ENCODE data around the gene GPR108.
"Not testable (repeated sequence)": the region's sequence is repeated elsewhere in the genome, so short reads cannot be mapped to it uniquely, and the experiment has no call there.

Gene GPR108

DNA sequence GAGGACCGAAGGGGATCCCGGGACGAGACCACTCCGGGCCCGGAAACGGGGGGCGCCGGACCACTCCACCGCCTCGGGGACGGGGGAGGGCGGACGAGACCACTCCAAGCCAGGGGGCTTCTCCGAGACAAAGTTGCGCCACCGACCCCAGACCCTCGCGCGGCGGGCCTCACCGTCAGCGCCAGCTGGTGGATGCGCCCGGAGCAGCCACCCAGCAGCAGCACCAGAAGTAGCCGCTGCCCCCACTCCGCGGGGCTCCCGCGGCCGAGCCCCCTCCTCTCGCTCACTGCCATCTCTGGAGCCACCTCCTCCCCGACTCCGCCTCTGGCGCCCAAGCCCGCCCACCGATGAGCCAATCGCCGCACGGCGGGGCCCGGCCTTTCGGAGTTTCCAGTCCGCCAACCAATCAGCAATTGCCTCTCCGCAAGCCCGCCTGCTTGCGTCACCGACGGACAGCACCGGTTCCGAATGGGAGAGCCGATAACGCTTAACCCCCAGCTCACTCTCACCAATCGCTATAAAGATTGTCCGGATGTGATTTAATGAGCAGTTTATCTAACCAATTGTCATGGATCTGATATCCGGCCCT is at the start of gene GPR108:
Gene GPR108 (minus strand): TSS at position 297 of the 589 bp plus-strand sequence. CDS start 4 bp downstream, at position 293.
- ChIA-PET POLR2A (interaction anchor here (0.7 to 2.0 kb wide), 7 partner anchors 9 to 221 kb away, joined by 3 to 8 read pairs (median 4); no protein-coding TSS in a partner anchor), CTCF (interaction anchor here (0.6 to 0.7 kb wide), 3 partner anchors 36 to 1464 kb away, joined by 3 read pairs; no protein-coding TSS in a partner anchor)
- DNase-seq (ENCODE audit: extremely low spot score) = peak; percentile 94
- TF ChIP-seq FOXK2 (IDR thresholded peaks at IDR 0.05) = no peak
- no peak for TF ChIP-seq FOXA1 (IDR thresholded peaks at IDR 0.05)
- peak; percentile 92 for TF ChIP-seq BHLHE40 (IDR thresholded peaks at IDR 0.05; ENCODE audit: borderline replicate concordance)
- TF ChIP-seq ARNT (IDR thresholded peaks at IDR 0.05) = no peak
- TF ChIP-seq FOXM1 (IDR thresholded peaks at IDR 0.05; ENCODE audit: borderline replicate concordance) = peak; percentile 93
- no peak for TF ChIP-seq HDGF (IDR thresholded peaks at IDR 0.05; ENCODE audit: borderline replicate concordance)
- TF ChIP-seq SP1 (IDR thresholded peaks at IDR 0.05) = no peak; the same call in none of the 2 replicates
- no peak for TF ChIP-seq TARDBP (IDR thresholded peaks at IDR 0.05)
- TF ChIP-seq LEF1 (IDR thresholded peaks at IDR 0.05; ENCODE audit: borderline replicate concordance) = peak; percentile 40; the same call in 1 of the 2 replicates
- no peak for TF ChIP-seq ELF4 (IDR thresholded peaks at IDR 0.05)
- no peak for TF ChIP-seq L3MBTL2 (conservative IDR thresholded peaks at IDR 0.05)
- TF ChIP-seq ZNF384 (IDR thresholded peaks at IDR 0.05) = no peak
- no peak for TF ChIP-seq SUZ12 (IDR thresholded peaks at IDR 0.05)
- no peak for TF ChIP-seq CTBP1 (IDR thresholded peaks at IDR 0.05; ENCODE audit: borderline replicate concordance)
- TF ChIP-seq PKNOX1 (IDR thresholded peaks at IDR 0.05) = peak; percentile 100
- TF ChIP-seq NFRKB (IDR thresholded peaks at IDR 0.05) = no peak

DNA sequence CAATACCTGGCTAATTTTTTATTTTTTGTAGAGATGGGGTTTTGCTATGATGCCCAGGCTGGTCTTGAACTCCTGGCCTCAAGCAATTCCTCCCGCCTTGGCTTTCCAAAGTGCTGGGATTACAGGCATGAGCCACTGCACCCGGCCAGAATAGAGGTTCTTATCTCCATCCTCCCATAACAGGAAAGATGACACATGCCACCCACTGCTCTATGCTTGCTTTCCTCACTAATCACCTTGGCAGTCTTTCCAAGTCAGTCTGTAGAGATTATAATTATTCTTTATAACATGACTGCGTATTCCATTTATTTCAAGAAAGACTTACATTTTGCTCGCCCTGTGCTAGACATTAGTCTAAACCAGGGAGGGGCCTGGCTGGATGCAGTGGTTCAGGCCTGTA is 41.8 kb upstream of the GPR108 start:
- no peak for TF ChIP-seq FOXM1 (IDR thresholded peaks at IDR 0.05; ENCODE audit: borderline replicate concordance)
- no peak for TF ChIP-seq TARDBP (IDR thresholded peaks at IDR 0.05)
- TF ChIP-seq PKNOX1 (IDR thresholded peaks at IDR 0.05) = no peak
- TF ChIP-seq CTBP1 (IDR thresholded peaks at IDR 0.05; ENCODE audit: borderline replicate concordance) = no peak
- no peak for TF ChIP-seq LEF1 (IDR thresholded peaks at IDR 0.05; ENCODE audit: borderline replicate concordance)
- no peak for TF ChIP-seq FOXK2 (IDR thresholded peaks at IDR 0.05)
- ChIA-PET POLR2A (no interaction called here), CTCF (interaction anchor here (0.9 kb wide), 1 partner anchor 9 kb away, joined by 3 read pairs; no protein-coding TSS in a partner anchor)
- DNase-seq (ENCODE audit: extremely low spot score) = no peak

DNA sequence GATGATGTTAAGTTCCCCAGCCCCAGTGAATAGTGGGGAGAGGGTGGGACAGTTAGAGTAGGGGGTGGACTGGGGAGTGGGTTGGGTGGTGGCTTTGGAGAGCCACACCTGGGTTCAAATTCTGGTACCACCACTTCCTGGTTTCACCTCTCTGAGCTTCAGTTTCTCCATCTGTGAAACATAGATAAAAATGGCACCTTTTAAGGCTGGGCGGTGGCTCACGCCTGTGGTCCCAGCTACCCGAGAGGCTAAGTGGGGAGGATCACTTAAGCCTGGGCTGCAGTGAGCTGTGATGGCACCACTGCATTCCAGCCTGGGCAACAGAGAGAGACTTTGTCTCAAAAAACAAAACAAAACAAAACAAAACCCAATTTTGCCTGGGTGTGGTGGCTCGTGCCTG is 41.0 kb upstream of the GPR108 start:
- no peak for DNase-seq (ENCODE audit: extremely low spot score)
- ChIA-PET POLR2A (no interaction called here), CTCF (no interaction called here)
- no peak for TF ChIP-seq SUZ12 (IDR thresholded peaks at IDR 0.05)
- no peak for TF ChIP-seq ELF4 (IDR thresholded peaks at IDR 0.05)
- no peak for TF ChIP-seq HDGF (IDR thresholded peaks at IDR 0.05; ENCODE audit: borderline replicate concordance)
- TF ChIP-seq L3MBTL2 (conservative IDR thresholded peaks at IDR 0.05) = no peak
- no peak for TF ChIP-seq CTBP1 (IDR thresholded peaks at IDR 0.05; ENCODE audit: borderline replicate concordance)
- no peak for TF ChIP-seq NFRKB (IDR thresholded peaks at IDR 0.05)

- no peak for DNase-seq (ENCODE audit: extremely low spot score)
- ChIA-PET POLR2A (no interaction called here), CTCF (no interaction called here)
- TF ChIP-seq TARDBP (IDR thresholded peaks at IDR 0.05) (no peak), SP1 (IDR thresholded peaks at IDR 0.05) (no peak), NFRKB (IDR thresholded peaks at IDR 0.05) (no peak), HDGF (IDR thresholded peaks at IDR 0.05; ENCODE audit: borderline replicate concordance) (no peak), ARNT (IDR thresholded peaks at IDR 0.05) (no peak)
Observed at GRCh38 chr19:6777434-6777833, 40.1 kb upstream of the GPR108 start.

GRCh38 chr19:6776999-6777398 is 39.6 kb upstream of the GPR108 start:
- TF ChIP-seq L3MBTL2 (conservative IDR thresholded peaks at IDR 0.05) (no peak), FOXA1 (IDR thresholded peaks at IDR 0.05) (no peak), NFRKB (IDR thresholded peaks at IDR 0.05) (no peak), FOXM1 (IDR thresholded peaks at IDR 0.05; ENCODE audit: borderline replicate concordance) (no peak), ELF4 (IDR thresholded peaks at IDR 0.05) (no peak), ZNF384 (IDR thresholded peaks at IDR 0.05) (no peak), SUZ12 (IDR thresholded peaks at IDR 0.05) (no peak), HDGF (IDR thresholded peaks at IDR 0.05; ENCODE audit: borderline replicate concordance) (no peak), CTBP1 (IDR thresholded peaks at IDR 0.05; ENCODE audit: borderline replicate concordance) (no peak), PKNOX1 (IDR thresholded peaks at IDR 0.05) (no peak), SP1 (IDR thresholded peaks at IDR 0.05) (no peak), LEF1 (IDR thresholded peaks at IDR 0.05; ENCODE audit: borderline replicate concordance) (no peak), BHLHE40 (IDR thresholded peaks at IDR 0.05; ENCODE audit: borderline replicate concordance) (no peak), ARNT (IDR thresholded peaks at IDR 0.05) (no peak), FOXK2 (IDR thresholded peaks at IDR 0.05) (no peak), TARDBP (IDR thresholded peaks at IDR 0.05) (no peak)
- no peak for DNase-seq (ENCODE audit: extremely low spot score)
- POLR2A ChIA-PET = no interaction called here
- CTCF ChIA-PET = no interaction called here

- CTCF ChIA-PET, POLR2A ChIA-PET: not testable (repeated sequence)
Observed at GRCh38 chr19:6776045-6776444, 38.7 kb upstream of the GPR108 start.

More at GRCh38 chr19:6776045-6776444, 38.7 kb upstream of the GPR108 start:
- not testable (repeated sequence) for DNase-seq (ENCODE audit: extremely low spot score)
